Measurements from ENCODE around the gene LRRC8D.
A peak's percentile ranks its signal among the peaks of the same experiment; 100 is the strongest.

LRRC8D gene

DNA sequence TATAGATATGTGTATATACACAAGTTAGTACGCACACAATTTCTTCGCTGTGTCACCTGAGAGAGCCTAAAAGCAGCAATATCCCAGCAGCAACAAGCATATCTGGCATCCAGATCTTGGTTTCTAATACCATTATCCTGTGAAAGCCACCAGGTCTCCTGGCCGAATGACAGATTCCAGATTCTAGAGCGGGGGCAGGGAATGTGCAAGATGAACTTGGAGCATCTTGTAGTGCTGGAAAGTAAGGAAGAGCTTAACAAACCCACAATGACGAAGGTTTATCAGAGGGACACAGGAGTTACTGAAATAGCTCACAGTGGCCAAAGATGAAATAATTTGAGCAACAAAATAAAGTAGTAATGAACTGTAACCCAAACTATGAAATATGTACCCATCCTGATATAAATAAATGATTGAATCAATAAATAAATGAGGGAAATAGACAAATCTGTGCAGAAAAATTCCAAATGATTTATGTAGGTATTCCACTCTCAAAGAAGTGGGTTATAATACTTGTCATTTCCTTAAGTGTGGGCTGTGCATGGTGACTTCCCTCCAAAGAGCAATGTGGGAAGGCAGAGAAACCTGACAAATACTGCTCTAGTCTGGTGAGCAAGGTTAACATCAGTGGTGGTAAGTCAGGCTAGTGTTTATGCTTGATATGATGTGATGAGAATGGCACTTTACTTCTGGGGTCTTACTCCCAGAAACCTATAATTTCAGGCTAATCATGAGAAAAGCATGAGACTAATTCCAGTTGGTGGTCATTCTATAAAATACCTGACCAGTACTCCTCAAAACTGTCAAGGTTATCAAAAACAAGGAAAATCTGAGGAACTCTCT is 67.9 kb downstream of the LRRC8D start:
- H3K27ac ChIP-seq, result no peak overlapping the region
- no peak for TF ChIP-seq ZFX (IDR thresholded peaks at IDR 0.05)
- TF ChIP-seq, protein P1, sequence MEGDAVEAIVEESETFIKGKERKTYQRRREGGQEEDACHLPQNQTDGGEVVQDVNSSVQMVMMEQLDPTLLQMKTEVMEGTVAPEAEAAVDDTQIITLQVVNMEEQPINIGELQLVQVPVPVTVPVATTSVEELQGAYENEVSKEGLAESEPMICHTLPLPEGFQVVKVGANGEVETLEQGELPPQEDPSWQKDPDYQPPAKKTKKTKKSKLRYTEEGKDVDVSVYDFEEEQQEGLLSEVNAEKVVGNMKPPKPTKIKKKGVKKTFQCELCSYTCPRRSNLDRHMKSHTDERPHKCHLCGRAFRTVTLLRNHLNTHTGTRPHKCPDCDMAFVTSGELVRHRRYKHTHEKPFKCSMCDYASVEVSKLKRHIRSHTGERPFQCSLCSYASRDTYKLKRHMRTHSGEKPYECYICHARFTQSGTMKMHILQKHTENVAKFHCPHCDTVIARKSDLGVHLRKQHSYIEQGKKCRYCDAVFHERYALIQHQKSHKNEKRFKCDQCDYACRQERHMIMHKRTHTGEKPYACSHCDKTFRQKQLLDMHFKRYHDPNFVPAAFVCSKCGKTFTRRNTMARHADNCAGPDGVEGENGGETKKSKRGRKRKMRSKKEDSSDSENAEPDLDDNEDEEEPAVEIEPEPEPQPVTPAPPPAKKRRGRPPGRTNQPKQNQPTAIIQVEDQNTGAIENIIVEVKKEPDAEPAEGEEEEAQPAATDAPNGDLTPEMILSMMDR (conservative IDR thresholded peaks at IDR 0.05), result no peak

DNA sequence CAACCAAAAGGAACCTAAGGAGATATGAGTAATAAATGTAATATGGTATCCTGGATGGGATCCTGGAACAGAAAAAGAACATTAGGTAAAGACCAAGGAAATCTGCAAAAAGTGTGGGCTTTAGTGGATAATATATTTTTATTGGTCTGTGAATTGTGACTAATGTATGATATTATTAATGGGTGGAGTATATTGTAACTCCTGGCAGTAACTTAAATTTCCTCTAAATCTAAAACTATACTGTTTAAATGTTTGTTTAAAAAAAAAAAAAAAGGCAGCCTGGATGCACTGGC is 68.4 kb downstream of the LRRC8D start:
- peak overlapping the region; percentile 9; the same call in 1 of the 2 replicates for H3K27ac ChIP-seq
- TF ChIP-seq, protein P1 (conservative IDR thresholded peaks at IDR 0.05), result no peak
- TF ChIP-seq ZFX (IDR thresholded peaks at IDR 0.05), result no peak

DNA sequence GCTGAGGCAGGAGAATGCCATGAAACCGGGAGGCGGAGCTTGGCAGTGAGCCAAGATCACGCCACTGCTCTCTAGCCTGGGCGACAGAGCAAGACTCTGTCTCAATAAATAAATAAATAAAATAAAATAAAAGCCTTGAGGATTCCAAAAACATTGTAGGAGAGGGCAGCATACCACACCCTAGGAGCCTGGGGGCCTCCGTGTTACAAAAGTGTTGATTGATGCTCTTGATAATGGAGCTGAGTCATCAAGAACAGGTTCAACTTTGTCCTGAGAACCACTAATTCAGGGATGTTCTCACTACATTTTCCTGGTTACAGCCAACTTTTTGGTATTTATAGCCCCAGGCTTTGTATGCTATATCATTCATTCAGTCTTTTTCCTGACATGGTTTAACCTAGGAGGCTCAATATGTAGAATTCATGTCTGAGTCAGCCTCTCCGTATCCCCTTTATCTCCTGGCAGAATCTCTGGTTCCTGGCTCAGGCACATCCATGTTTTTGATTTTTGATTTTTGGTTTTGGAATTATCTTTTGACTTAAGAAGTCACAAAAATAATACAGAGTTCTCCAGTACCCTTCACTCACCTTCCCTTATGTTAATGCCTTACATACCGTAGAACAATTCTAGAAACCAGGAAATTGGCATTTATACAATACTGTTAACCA is 69.4 kb downstream of the LRRC8D start:
- no peak for TF ChIP-seq ZFX (IDR thresholded peaks at IDR 0.05)
- TF ChIP-seq, protein P1 (conservative IDR thresholded peaks at IDR 0.05), result no peak
- peak overlapping the region; percentile 51; the same call in 1 of the 2 replicates for H3K27ac ChIP-seq

DNA sequence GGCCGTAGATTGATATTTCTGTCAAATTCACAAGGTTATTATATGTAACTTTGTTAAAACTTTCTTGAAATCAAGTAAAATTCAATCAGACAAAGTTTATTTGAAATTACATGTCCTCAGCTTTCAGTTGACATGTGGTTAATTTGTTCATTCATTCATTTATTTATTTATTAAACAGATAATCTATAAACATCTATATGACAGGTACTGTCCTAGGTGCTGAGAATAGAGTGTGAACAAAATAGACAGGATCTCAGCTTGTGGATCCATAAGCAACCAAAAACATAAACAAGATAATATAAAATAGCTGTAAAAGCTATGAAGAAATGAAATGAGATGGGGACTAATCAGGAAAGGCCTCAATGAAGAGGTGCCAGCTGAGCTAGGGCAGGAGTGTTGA is 72.0 kb downstream of the LRRC8D start:
- H3K27ac ChIP-seq, result no peak overlapping the region
- TF ChIP-seq ZFX (IDR thresholded peaks at IDR 0.05), result no peak
- TF ChIP-seq, protein P1 (conservative IDR thresholded peaks at IDR 0.05), result no peak

DNA sequence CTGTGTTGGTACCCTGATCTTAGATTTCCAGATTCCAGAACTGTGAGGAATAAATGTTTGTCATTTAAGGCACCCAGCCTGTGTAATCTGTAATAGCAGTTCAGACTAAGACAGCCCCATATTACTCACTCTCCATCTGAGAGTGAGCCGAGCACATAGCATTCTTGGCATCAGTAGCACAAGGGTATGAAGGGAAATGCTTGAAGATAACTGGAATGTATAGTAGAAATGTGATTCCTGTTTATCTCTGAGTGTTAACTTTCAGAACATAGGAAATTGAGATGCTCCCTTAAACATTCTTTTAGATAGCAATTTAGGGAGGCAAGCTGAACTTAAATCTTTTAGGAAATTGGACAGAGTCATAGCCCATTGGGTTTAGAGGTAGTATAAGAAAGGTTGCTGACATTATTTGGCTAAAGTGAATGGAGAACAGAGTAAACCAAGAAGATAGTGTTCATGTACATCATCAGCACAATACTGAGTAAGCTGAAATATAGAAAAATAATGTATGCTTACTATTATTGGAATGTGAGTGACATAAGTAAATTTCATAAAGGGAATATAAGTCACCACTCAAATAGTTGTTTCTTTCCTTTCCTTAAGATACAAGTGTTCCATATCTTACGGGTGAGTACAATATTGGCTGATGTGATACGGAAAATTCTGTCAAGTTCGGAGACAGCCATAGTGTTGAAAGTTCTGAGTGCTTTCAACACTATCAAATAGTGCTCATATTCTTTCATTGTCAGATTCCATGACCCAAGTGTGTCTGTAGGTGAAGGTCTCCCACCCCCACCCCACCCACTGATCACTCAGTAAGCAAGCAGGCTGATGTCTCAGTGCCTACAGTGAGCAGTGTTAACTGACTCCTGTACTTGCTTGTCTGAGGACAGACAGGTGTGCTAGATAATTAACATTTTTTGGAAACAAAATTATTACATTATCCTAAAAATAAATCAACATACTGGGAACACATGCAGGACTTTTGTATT is 73.7 kb downstream of the LRRC8D start:
- TF ChIP-seq ZFX (IDR thresholded peaks at IDR 0.05), result no peak
- no peak overlapping the region for H3K27ac ChIP-seq

DNA sequence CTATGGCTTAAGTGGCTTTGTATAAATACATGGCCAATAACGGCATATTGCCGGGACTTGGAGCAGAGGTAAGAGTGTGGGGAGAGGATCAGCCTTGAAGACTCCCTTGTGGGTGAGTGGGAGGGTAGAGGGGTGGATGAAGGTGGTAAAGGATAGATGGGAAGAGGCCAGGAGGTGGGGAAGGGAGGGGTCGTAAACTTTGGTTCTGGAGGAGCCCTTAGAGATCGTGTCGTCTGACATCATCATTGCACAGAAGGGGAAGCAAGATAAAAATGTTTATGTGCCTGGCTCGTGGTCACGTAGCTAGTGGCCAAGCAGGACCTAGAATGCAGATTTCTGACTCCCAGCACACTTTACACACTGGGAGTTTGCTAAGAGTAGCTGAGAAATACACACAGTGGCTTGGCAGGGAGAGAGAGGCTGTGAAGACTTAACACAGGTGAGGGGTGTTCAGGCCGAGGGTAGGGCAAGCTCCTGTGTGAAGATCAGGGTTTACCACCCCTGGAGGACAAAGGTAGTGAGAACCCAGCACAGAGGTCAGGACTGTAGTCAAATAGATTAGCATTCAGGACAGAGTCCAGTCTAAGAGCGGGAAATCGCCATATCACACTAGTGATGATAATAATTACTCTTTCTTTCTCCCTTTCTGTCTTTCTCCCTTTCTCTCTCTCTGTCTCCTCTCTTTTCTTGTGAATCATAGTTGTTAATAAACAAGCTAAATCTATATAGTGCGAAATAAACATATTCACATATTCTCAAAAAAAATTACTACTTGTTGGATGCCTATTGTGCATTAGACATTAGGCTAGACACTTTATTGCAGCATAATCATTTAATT is 75.5 kb downstream of the LRRC8D start:
- H3K27ac ChIP-seq, result no peak overlapping the region
- TF ChIP-seq, protein P1 (conservative IDR thresholded peaks at IDR 0.05), result no peak
- no peak for TF ChIP-seq ZFX (IDR thresholded peaks at IDR 0.05)
